ENCODE data around the gene ZNF500. TPM values are rescaled to one million over a fixed set of nuclear protein-coding genes. Genes with fewer than 3 reads are reported as not detected.
A peak's percentile ranks its signal among the peaks of the same experiment; 100 is the strongest.

ZNF500 gene
- total RNA-seq, 1 experiment from 2014 or later = 20.1 TPM

- Histone ChIP-seq H3K4me2 (ENCODE audit: low read length) (no peak overlapping the region), H3K27ac (ENCODE audit: low read depth, low read length) (no peak overlapping the region), H3K36me3 (ENCODE audit: control insufficient read depth in 1 of 2, insufficient read depth in 2 of 2, low read length in 2 of 2) (peaks cover 29 to 35% of the 10 kb centered on the region in 2 experiments), H3K9me2 (ENCODE audit: insufficient read depth) (no peaks in the 10 kb centered on the region), H3K9ac (ENCODE audit: low read length) (no peak overlapping the region), H3K4me1 (ENCODE audit: control insufficient read depth in 1 of 2, insufficient read depth in 2 of 2, low read length in 2 of 2) (no peaks in the 10 kb centered on the region), H3K79me2 (ENCODE audit: insufficient read depth, low read length) (no peaks in the 10 kb centered on the region), H3K9me3 (ENCODE audit: control insufficient read depth in 1 of 2, insufficient read depth in 1 of 2, low read depth in 1 of 2, low read length in 2 of 2) (no peaks in the 10 kb centered on the region), H2AFZ (ENCODE audit: low read depth, low read length, poor library complexity, severe bottlenecking) (no peak overlapping the region), H3K4me3 (replicated peaks in 1 of 2; ENCODE audit: low read depth in 1 of 2, low read length in 2 of 2) (no peak overlapping the region), H4K20me1 (ENCODE audit: insufficient read depth) (no peaks in the 10 kb centered on the region), H3K27me3 (ENCODE audit: insufficient read depth, low read length) (no peaks in the 10 kb centered on the region)
- CTCF ChIA-PET = no interaction called here
- DNase-seq (ENCODE audit: low read depth, low spot score) (no peak), ATAC-seq (no peak)
- no TSS peak for BruUV-seq (replicated peaks)
- TF ChIP-seq POLR2AphosphoS5 (IDR thresholded peaks at IDR 0.05; ENCODE audit: low read depth, low read length) = no peak
- TF ChIP-seq ZFX (IDR thresholded peaks at IDR 0.05) = no peak
- no peak for TF ChIP-seq SIN3A (IDR thresholded peaks at IDR 0.05; ENCODE audit: low read depth)
- TF ChIP-seq SP1 (IDR thresholded peaks at IDR 0.05; ENCODE audit: low read depth) = no peak
- TF ChIP-seq TCF7L2 (IDR thresholded peaks at IDR 0.05; ENCODE audit: borderline replicate concordance, extremely low read depth, insufficient read depth, insufficient read length) = no peak
- no peak for TF ChIP-seq ZBTB33 (IDR thresholded peaks at IDR 0.05; ENCODE audit: extremely low read depth, insufficient replicate concordance, low read length)
- TF ChIP-seq, protein P1, sequence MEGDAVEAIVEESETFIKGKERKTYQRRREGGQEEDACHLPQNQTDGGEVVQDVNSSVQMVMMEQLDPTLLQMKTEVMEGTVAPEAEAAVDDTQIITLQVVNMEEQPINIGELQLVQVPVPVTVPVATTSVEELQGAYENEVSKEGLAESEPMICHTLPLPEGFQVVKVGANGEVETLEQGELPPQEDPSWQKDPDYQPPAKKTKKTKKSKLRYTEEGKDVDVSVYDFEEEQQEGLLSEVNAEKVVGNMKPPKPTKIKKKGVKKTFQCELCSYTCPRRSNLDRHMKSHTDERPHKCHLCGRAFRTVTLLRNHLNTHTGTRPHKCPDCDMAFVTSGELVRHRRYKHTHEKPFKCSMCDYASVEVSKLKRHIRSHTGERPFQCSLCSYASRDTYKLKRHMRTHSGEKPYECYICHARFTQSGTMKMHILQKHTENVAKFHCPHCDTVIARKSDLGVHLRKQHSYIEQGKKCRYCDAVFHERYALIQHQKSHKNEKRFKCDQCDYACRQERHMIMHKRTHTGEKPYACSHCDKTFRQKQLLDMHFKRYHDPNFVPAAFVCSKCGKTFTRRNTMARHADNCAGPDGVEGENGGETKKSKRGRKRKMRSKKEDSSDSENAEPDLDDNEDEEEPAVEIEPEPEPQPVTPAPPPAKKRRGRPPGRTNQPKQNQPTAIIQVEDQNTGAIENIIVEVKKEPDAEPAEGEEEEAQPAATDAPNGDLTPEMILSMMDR (IDR thresholded peaks at IDR 0.05 in 2 of 3, conservative IDR thresholded peaks at IDR 0.05 in 1 of 3; ENCODE audit: borderline replicate concordance in 1 of 3, insufficient read depth in 1 of 3, low read depth in 2 of 3, low read length in 2 of 3) = 0 out of 6 replicates have a peak, but pooled peaks of 1 of the 3 experiments have one; percentile 2
- no peak for TF ChIP-seq EGR1 (IDR thresholded peaks at IDR 0.05; ENCODE audit: low read depth)
- intact Hi-C loops (cut with micrococcal nuclease) = no loop called here
- RAD21 ChIA-PET (ENCODE audit: low non-redundant PET in 1 of 2, low total read pairs in 2 of 2, uncharacterized antibody in 2 of 2, unreplicated experiment in 2 of 2) = no interaction called here
- POLR2A ChIA-PET = no interaction called here
These were observed 47.7 kb upstream of the ZNF500 start for GRCh38 chr16:4814542-4815173.
